ENCODE results near the gene CHST9.

Gene CHST9

GRCh38 chr18:26911840-26912239 is 273.3 kb downstream of the CHST9 start:
- Histone ChIP-seq H3K36me3 (no peaks in the 10 kb centered on the region), H3K9me3 (no peaks in the 10 kb centered on the region), H3K4me1 (no peaks in the 10 kb centered on the region), H3K27me3 (no peaks in the 10 kb centered on the region), H3K4me3 (ENCODE audit: low read depth, low read length) (no peak overlapping the region)
- DNase-seq = no peak
- TF ChIP-seq CTCF (IDR thresholded peaks at IDR 0.05; ENCODE audit: low read depth, low read length) = no peak

GRCh38 chr18:26909599-26910290 is 275.4 kb downstream of the CHST9 start:
- Histone ChIP-seq H3K4me3 (ENCODE audit: low read depth, low read length) (no peak overlapping the region), H3K9me3 (no peaks in the 10 kb centered on the region), H3K27me3 (no peaks in the 10 kb centered on the region), H3K4me1 (no peaks in the 10 kb centered on the region), H3K36me3 (no peaks in the 10 kb centered on the region)
- DNase-seq = no peak
- TF ChIP-seq CTCF (IDR thresholded peaks at IDR 0.05; ENCODE audit: low read depth, low read length) = no peak

GRCh38 chr18:26908906-26909305 is 276.2 kb downstream of the CHST9 start:
- Histone ChIP-seq H3K4me1 (no peaks in the 10 kb centered on the region), H3K9me3 (no peaks in the 10 kb centered on the region), H3K36me3 (no peaks in the 10 kb centered on the region), H3K4me3 (ENCODE audit: low read depth, low read length) (no peak overlapping the region), H3K27me3 (no peaks in the 10 kb centered on the region)
- no peak for TF ChIP-seq CTCF (IDR thresholded peaks at IDR 0.05; ENCODE audit: low read depth, low read length)
- DNase-seq = no peak

- no peak overlapping the region for H3K4me3 ChIP-seq (ENCODE audit: low read depth, low read length)
- no peak for DNase-seq
- H3K4me1 ChIP-seq = no peaks in the 10 kb centered on the region
- no peaks in the 10 kb centered on the region for H3K27me3 ChIP-seq
- no peaks in the 10 kb centered on the region for H3K9me3 ChIP-seq
- TF ChIP-seq CTCF (IDR thresholded peaks at IDR 0.05; ENCODE audit: low read depth, low read length) = no peak
- no peaks in the 10 kb centered on the region for H3K36me3 ChIP-seq
Observed at GRCh38 chr18:26902291-26902690, 282.8 kb downstream of the CHST9 start.

- Histone ChIP-seq H3K36me3 (no peaks in the 10 kb centered on the region), H3K27me3 (no peaks in the 10 kb centered on the region), H3K9me3 (no peaks in the 10 kb centered on the region), H3K4me3 (ENCODE audit: low read depth, low read length) (no peak overlapping the region), H3K4me1 (no peaks in the 10 kb centered on the region)
- no peak for TF ChIP-seq CTCF (IDR thresholded peaks at IDR 0.05; ENCODE audit: low read depth, low read length)
- DNase-seq = no peak
Observed at GRCh38 chr18:26901020-26901419, 284.1 kb downstream of the CHST9 start.

- no peaks in the 10 kb centered on the region for H3K4me1 ChIP-seq
- no peak for TF ChIP-seq CTCF (IDR thresholded peaks at IDR 0.05; ENCODE audit: low read depth, low read length)
- H3K27me3 ChIP-seq = no peaks in the 10 kb centered on the region
- DNase-seq = no peak
- no peak overlapping the region for H3K4me3 ChIP-seq (ENCODE audit: low read depth, low read length)
- no peaks in the 10 kb centered on the region for H3K9me3 ChIP-seq
- H3K36me3 ChIP-seq = no peaks in the 10 kb centered on the region
Observed at GRCh38 chr18:26894426-26894825, 290.7 kb downstream of the CHST9 start.

Data from BE2C (cell line).